ENCODE measurements around the gene SOBP. TPM values are rescaled to one million over a fixed set of nuclear protein-coding genes. Genes with fewer than 3 reads are reported as not detected.
A peak's percentile ranks its signal among the peaks of the same experiment; 100 is the strongest.

The SOBP gene, protein sequence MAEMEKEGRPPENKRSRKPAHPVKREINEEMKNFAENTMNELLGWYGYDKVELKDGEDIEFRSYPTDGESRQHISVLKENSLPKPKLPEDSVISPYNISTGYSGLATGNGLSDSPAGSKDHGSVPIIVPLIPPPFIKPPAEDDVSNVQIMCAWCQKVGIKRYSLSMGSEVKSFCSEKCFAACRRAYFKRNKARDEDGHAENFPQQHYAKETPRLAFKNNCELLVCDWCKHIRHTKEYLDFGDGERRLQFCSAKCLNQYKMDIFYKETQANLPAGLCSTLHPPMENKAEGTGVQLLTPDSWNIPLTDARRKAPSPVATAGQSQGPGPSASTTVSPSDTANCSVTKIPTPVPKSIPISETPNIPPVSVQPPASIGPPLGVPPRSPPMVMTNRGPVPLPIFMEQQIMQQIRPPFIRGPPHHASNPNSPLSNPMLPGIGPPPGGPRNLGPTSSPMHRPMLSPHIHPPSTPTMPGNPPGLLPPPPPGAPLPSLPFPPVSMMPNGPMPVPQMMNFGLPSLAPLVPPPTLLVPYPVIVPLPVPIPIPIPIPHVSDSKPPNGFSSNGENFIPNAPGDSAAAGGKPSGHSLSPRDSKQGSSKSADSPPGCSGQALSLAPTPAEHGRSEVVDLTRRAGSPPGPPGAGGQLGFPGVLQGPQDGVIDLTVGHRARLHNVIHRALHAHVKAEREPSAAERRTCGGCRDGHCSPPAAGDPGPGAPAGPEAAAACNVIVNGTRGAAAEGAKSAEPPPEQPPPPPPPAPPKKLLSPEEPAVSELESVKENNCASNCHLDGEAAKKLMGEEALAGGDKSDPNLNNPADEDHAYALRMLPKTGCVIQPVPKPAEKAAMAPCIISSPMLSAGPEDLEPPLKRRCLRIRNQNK
- total RNA-seq = 1 to 10 TPM in 1 of 2 experiments, under 1 TPM in 1; 0.70 to 2.0 TPM

DNA sequence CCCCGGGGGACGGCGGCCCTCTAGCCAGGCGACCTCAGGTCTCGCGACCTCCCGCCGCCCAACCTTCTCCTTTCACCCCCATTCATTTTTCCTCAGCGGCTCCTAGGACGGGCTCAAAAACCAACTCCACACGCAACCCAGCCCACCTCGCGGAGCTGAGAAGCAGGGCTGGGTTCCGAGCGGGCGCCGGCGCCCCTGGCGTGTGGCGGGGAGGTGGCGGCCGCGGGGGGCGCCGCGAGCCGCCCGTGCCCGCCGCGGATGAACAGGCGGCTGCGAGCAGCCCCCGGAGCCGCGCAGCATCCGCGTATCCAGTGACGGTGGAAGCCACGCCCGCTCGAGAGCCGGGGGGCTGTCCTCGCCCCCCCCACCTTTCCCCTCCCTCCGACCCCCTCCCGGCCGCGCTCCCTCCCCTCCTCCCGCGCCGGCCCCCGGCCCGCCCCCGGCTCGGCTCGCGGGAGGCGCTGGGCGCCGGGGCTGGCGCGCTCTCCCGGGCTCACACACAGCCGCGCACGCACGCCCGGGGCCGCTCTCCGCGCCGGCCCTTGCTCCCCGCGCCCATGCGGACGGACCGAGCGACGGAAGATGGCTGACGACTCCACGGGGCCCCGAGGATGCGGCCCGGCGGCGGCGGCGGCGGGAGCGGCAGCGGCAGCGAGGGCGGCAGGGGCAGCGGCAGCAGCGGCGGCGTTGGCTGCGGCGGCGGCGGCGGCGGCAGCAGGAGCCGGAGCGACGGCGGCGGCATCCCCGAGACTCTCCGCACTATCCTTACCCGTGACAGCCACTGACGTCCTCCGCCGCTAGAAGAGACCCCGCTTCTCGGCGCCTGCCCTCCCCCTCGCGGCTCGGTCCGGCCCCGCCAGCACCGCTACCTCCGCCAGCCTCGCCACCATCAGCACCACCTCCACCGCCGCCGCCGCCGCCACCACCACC lies at the start of gene SOBP:
SOBP (plus strand) TSS at position 482 of the 930 bp plus-strand sequence. CDS start 500 bp downstream, outside the sequence.
- Mint-ChIP-seq H3K36me3 (peaks cover 2% of the 10 kb centered on the region), H3K4me3 (peak within 1 kb of the TSS; percentile 79), H3K4me1 (peaks cover 20% of the 10 kb centered on the region), H3K9me3 (ENCODE audit: low read depth) (no peaks in the 10 kb centered on the region), H3K27me3 (peaks cover 43% of the 10 kb centered on the region), H3K27ac (no peak within 1 kb of the TSS)
- ATAC-seq = peak; percentile 64
- peak; percentile 51 for DNase-seq
- CTCF ChIA-PET = interaction anchor here (0.9 to 2.4 kb wide), 10 partner anchors 30 to 185 kb away, joined by 3 to 10 read pairs (median 4); partner anchors contain the start of gene PDSS2

DNA sequence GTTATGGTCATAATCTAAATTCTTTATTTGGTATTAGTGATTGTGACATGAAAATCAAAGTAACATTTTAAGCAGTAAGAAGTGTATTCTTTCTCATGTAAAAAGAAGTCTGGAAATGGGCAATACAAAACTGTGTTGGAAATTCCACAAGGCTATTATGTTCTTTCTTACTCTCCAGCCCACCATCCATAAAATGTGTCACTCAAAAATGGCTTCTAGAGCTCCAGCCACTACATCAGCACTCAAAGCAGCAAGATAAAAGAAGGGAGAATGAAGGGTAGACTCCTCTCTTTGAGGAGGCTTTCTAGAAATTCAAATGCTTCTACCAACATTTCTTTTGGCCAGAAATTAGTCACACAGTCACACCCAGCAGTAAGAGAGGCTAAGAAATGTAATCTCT lies 49.0 kb upstream of the SOBP start:
- Mint-ChIP-seq H3K9me3 (ENCODE audit: low read depth) (peaks cover 2% of the 10 kb centered on the region), H3K36me3 (peaks cover 21% of the 10 kb centered on the region), H3K4me3 (no peak overlapping the region), H3K27ac (no peak overlapping the region), H3K27me3 (no peaks in the 10 kb centered on the region), H3K4me1 (peaks cover 3% of the 10 kb centered on the region)
- CTCF ChIA-PET = no interaction called here
- DNase-seq (no peak), ATAC-seq (no peak)

DNA sequence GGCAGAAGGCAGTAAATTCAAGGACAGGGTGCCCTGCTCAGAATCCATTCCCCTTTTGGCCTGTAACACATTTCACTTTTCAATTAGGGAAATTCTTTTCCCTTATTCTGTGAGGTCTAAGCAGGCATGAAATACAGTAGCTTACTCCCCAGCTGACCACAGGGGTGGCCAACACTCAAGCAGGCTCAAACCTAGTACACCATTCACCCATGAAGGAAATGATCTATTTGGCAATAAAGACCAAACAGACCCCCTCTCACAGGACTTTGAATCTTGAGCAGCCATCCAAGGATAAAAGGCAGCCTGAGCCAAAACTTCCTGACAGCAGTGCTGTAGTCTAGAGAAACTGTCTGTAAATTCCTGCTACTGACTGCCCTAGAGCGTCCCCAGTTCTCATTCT lies 48.2 kb upstream of the SOBP start:
- CTCF ChIA-PET = no interaction called here
- peaks cover 5% of the 10 kb centered on the region for H3K9me3 Mint-ChIP-seq (ENCODE audit: low read depth)

DNA sequence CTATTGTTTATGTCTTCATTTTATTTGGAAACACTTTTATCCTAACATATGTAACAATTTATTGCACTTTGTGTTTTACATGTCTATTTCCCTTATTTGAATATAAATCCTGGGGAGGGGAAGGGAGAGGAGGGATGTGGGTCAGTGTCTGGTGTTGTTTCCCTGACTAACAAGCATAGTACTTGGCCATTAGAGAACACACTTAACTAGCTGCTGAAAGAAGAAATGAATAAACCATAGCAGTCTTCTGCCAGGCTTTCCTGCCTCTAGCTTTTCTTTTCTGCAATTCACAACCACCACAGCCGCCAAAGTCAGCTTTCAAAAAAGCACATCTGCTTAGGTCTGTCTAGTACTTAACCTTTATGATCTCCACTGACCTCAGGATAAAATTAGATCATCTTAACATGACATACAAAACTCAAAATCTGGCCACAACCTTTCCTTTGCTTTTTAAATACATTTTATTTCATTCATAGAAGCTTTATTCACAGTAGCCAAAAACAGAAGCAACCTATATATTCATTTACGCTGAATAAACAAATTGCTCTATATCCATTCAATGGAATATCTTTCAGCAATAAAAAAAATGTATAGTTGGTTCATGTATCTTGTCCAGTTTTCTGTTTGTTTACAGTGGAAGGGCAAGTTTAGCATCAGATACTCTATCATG lies 46.8 kb upstream of the SOBP start:
- no peaks in the 10 kb centered on the region for H3K27me3 Mint-ChIP-seq
- peaks cover 34% of the 10 kb centered on the region for H3K36me3 Mint-ChIP-seq
- ATAC-seq = no peak
- no peaks in the 10 kb centered on the region for H3K4me1 Mint-ChIP-seq
- H3K9me3 Mint-ChIP-seq (ENCODE audit: low read depth) = peaks cover 6% of the 10 kb centered on the region
- H3K27ac Mint-ChIP-seq = no peak overlapping the region
- CTCF ChIA-PET = no interaction called here
- H3K4me3 Mint-ChIP-seq = no peak overlapping the region
- no peak for DNase-seq

More for the DNA sequence above, 48.2 kb upstream of the SOBP start:
- DNase-seq (no peak), ATAC-seq (no peak)
- Mint-ChIP-seq H3K36me3 (peaks cover 25% of the 10 kb centered on the region), H3K4me3 (no peak overlapping the region), H3K27me3 (no peaks in the 10 kb centered on the region), H3K27ac (no peak overlapping the region), H3K4me1 (peaks cover 3% of the 10 kb centered on the region)

DNA sequence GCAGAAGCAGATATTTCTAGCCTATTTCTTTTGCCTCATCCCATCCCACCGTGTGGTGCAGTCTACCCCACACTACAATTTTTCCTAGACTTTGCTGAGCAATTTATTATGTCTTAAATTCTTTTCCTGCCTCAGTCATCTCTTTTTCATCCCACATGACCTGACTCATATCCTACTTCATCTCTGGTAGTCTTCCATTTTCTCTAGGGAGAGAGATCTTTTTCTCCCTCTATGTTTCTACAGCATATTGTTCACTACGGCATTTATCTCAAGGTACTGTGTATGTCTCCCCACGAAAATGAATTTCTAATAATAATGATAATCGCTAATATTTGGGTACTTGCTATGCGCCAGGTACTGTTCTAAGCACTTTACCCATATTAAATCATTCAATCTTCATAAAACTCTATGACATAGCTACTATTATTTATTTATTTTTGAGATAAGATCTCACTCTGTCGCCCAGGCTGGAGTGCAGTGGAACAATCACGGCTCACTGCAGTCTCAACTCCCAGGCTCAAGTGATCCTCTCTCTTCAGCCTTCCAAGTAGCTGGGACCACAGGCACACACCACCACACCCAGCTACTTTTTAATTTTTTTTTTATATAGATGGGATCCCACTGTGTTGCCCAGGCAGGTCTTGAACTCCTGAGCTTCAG lies 46.2 kb upstream of the SOBP start:
- ATAC-seq = no peak
- peaks cover 11% of the 10 kb centered on the region for H3K9me3 Mint-ChIP-seq (ENCODE audit: low read depth)
- H3K4me1 Mint-ChIP-seq = no peaks in the 10 kb centered on the region
- CTCF ChIA-PET = no interaction called here
- H3K27ac Mint-ChIP-seq = no peak overlapping the region
- H3K4me3 Mint-ChIP-seq = no peak overlapping the region
- no peak for DNase-seq
- H3K36me3 Mint-ChIP-seq = peaks cover 39% of the 10 kb centered on the region
- no peaks in the 10 kb centered on the region for H3K27me3 Mint-ChIP-seq

DNA sequence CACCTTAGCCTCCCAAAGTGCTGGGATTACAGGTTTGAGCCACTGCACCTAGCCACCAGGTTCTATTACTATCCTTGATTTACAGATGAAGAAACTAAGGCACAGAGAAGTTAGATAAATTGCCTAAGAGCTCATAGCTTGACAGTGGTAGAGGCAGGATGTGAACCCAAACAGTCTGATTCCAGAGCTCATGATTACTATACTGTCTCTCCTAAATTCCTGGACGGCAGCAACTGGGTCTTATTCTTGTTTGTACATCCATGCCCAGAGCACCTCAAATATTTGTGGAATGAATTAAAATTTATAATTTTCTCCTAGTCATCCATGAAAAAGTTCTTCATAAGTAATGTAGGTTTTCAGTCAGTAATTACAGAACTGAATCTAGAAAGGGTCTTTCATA lies 45.6 kb upstream of the SOBP start:
- Mint-ChIP-seq H3K9me3 (ENCODE audit: low read depth) (peaks cover 16% of the 10 kb centered on the region), H3K4me1 (no peaks in the 10 kb centered on the region), H3K27ac (no peak overlapping the region), H3K27me3 (no peaks in the 10 kb centered on the region), H3K36me3 (peaks cover 41% of the 10 kb centered on the region), H3K4me3 (no peak overlapping the region)
- DNase-seq (no peak), ATAC-seq (no peak)
- CTCF ChIA-PET = no interaction called here

DNA sequence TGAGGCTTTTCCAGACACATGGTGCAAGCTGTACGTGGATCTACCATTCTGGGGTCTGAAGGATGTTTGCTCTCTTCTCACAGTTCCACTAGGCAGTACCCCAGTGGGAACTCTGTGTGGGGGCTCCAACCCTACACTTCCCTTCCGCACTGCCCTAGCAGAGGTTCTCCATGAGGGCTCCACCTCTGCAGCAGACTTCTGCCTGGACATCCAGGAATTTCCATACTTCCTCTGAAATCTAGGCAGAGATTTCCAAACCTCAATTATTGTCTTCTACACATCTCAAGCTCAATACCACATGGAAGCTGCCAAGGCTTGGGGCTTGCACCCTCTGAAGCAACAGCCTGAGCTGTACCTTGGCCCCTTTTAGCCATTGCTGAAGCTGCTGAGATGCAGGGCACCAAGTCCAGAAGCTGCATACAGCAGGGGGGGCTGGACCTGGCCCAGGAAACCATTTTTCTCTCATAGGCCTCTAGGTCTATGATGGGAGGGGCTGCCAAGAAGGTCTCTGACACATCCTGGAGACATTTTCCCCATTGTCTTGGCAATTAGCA lies 42.2 kb upstream of the SOBP start:
- peaks cover 55% of the 10 kb centered on the region for H3K36me3 Mint-ChIP-seq
- ATAC-seq = no peak
- H3K27ac Mint-ChIP-seq = no peak overlapping the region
- DNase-seq = no peak
- H3K4me1 Mint-ChIP-seq = no peaks in the 10 kb centered on the region
- H3K9me3 Mint-ChIP-seq (ENCODE audit: low read depth) = peaks cover 22% of the 10 kb centered on the region
- H3K27me3 Mint-ChIP-seq = no peaks in the 10 kb centered on the region
- no peak overlapping the region for H3K4me3 Mint-ChIP-seq
- CTCF ChIA-PET = interaction anchor here (0.8 kb wide), 1 partner anchor 9 kb away, joined by 3 read pairs; no protein-coding TSS in a partner anchor

DNA sequence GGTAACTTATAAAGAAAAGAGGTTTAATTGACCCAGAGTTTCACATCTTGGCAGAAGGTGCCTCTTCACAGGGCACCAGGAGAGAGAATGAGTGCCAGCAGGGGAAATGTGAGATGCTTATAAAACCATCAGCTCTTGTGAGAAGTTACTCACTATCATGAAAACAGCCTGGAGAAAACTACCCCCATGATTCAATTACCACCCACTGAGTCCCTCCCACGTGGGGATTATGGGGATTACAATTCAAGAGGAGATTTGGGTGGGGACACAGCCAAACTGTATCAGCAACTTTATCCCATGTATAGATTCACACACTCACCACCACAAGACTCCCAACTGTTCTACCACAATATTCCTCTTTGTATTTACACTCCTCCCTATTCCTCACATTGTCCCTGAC lies 41.1 kb upstream of the SOBP start:
- Mint-ChIP-seq H3K27me3 (no peaks in the 10 kb centered on the region), H3K27ac (no peak overlapping the region), H3K36me3 (peaks cover 61% of the 10 kb centered on the region), H3K4me1 (no peaks in the 10 kb centered on the region), H3K9me3 (ENCODE audit: low read depth) (peaks cover 22% of the 10 kb centered on the region), H3K4me3 (no peak overlapping the region)
- ATAC-seq (no peak), DNase-seq (no peak)
- CTCF ChIA-PET = no interaction called here

DNA sequence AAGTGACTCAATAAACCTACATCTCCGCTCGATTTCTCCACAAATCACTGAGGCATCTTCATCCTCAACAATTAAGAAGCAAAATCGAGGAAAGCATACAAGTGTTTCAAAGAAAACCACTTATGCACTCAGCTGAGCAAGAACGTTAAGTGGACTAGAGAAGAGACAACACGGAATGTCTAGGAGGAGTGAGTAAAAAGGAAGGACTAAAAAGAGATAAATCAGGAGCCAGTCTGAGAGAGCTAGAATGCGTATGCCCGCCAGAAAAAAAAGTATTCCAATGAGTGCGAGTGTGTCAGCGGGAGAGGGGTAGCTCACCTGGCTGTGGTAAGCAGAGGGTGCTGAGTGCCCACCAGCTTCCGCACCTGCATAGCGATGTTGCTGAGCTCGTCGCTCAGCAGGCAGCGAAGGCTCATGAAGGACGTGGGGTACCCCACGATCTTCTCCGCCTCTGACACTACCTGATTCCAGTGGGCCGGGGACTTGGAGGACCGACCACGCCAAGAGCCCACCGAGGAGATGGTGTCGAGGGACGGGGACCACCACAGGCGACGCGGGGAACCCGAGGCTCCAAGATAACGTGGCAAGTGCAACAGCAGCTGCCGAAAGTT lies 31.1 kb upstream of the SOBP start:
- Mint-ChIP-seq H3K4me3 (peak overlapping the region; percentile 90), H3K27ac (peak overlapping the region; percentile 96), H3K4me1 (peaks cover 11% of the 10 kb centered on the region), H3K27me3 (no peaks in the 10 kb centered on the region), H3K36me3 (peaks cover 3% of the 10 kb centered on the region), H3K9me3 (ENCODE audit: low read depth) (no peaks in the 10 kb centered on the region)
- CTCF ChIA-PET = interaction anchor here (0.9 to 3.1 kb wide), 14 partner anchors 25 to 216 kb away, joined by 3 to 18 read pairs (median 4); no protein-coding TSS in a partner anchor
- DNase-seq (peak; percentile 52), ATAC-seq (peak; percentile 24)

DNA sequence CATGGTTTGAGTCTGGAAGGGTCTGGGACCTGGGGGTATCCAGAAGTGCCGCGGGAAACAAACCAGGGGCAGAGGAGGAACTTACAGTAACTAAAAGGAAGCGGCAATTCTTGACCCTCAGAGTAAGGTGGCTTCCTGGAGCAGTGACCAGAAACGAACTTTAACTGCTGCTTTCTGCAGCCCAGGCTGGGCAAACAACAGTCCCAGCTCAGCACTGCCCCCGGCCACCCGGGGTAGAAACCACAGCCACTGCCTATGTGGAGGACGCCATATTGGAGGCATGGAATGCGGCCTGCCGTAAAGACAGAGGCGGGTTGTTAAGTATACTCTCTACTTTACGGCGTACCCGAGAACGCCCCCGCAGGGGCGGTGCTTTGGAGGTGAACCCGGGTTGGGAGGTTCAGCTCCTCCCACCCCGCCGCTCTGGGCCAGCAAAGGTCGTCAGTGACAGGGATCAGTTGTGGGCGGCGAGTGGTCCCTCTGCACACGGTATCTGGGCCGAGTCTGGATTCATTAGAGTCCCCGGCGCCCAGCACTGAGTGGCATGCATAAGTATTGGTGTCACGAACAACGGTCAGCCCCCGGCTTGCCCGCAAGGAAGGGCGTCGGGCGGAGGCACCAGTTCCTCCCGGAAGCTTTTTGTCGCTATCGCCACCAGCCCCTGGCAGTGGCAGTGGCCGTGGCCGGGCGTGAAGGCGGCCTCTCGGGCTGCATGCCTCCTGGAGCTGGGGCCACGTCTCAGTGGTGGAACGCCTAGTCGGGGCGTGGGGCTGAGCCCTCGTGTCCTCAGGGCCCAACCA lies 30.4 kb upstream of the SOBP start, which contains the start of gene PDSS2:
PDSS2 (minus strand) TSS at position 282 of the 800 bp plus-strand sequence; CDS start at position 3, 279 bp downstream.
- no peaks in the 10 kb centered on the region for H3K9me3 Mint-ChIP-seq (ENCODE audit: low read depth)
- ATAC-seq (peak; percentile 97), DNase-seq (peak; percentile 99)
- peaks cover 3% of the 10 kb centered on the region for H3K36me3 Mint-ChIP-seq
- peak within 1 kb of the TSS; percentile 96 for H3K27ac Mint-ChIP-seq
- peaks cover 11% of the 10 kb centered on the region for H3K4me1 Mint-ChIP-seq
- H3K27me3 Mint-ChIP-seq = no peaks in the 10 kb centered on the region
- peak within 1 kb of the TSS; percentile 90 for H3K4me3 Mint-ChIP-seq
- CTCF ChIA-PET = interaction anchor here (0.6 to 3.1 kb wide), 17 partner anchors 24 to 215 kb away, joined by 3 to 18 read pairs (median 4); no protein-coding TSS in a partner anchor
